C4-2B (cell line): ENCODE data around the gene CFAP68.

ENCODE experiments used
- ZFX ChIP-seq: fragments of 450-650 bp; IDR thresholded peaks from 2 replicates; pipeline ENCODE4 v1.6.1; 2017
- TF ChIP-seq, protein P1 (sequence below): fragments of 450-650 bp; conservative IDR thresholded peaks from 2 replicates; pipeline ENCODE4 v1.5.1; 2017; ENCODE audit warnings: mild to moderate bottlenecking

GRCh38 chr11:111923351-111923788, 44.0 kb downstream of the CFAP68 start:
- TF ChIP-seq, protein P1, sequence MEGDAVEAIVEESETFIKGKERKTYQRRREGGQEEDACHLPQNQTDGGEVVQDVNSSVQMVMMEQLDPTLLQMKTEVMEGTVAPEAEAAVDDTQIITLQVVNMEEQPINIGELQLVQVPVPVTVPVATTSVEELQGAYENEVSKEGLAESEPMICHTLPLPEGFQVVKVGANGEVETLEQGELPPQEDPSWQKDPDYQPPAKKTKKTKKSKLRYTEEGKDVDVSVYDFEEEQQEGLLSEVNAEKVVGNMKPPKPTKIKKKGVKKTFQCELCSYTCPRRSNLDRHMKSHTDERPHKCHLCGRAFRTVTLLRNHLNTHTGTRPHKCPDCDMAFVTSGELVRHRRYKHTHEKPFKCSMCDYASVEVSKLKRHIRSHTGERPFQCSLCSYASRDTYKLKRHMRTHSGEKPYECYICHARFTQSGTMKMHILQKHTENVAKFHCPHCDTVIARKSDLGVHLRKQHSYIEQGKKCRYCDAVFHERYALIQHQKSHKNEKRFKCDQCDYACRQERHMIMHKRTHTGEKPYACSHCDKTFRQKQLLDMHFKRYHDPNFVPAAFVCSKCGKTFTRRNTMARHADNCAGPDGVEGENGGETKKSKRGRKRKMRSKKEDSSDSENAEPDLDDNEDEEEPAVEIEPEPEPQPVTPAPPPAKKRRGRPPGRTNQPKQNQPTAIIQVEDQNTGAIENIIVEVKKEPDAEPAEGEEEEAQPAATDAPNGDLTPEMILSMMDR, result no peak
- no peak for TF ChIP-seq ZFX
